GDM1 (cell line): ENCODE results near the gene GTPBP2.

ENCODE experiments used
- DNase-seq: peaks from one replicate; lab custom pipeline; 2025; lab: John Stamatoyannopoulos, UW

The GTPBP2 gene

DNA sequence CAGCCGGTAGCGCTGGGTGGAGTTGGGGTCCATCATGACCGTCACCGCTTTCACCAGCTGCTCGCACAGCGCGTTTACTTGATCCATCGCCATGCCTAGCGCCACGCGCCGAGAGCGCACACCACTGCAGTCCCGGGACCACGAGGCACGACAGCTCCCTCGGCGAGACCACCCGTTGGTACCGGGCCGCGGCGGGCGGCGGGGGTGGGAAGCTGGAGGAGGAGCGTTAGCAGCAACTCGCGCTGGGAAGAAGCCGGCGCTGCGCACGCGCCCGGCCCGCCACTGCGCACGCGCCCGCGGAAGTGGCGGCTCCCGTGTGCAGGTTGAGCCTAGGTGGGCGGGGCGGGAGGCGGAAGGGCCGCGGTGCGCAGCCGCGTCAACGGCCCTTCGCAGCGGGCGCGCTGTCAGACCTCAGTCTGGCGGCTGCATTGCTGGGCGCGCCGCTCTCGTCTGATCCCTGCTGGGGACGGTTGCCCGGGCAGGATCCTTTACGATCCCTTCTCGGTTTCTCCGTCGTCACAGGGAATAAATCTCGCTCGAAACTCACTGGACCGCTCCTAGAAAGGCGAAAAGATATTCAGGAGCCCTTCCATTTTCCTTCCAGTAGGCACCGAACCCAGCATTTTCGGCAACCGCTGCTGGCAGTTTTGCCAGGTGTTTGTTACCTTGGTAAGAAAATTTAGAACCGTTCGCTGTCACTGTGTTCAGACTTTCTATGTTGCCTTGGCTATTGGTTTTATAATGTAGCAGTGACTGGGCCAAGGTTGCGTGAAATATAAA, 53.1 kb downstream of the GTPBP2 start, which contains the start of the genes POLH and XPO5:
TSS of gene POLH (plus strand) at position 414 of the 780 bp plus-strand sequence. CDS start 6,135 bp downstream, outside the sequence.
TSS of gene XPO5 (minus strand) at position 267 of the 780 bp plus-strand sequence. CDS start at position 93, 174 bp downstream.
- DNase-seq, result peak; percentile 95

DNA sequence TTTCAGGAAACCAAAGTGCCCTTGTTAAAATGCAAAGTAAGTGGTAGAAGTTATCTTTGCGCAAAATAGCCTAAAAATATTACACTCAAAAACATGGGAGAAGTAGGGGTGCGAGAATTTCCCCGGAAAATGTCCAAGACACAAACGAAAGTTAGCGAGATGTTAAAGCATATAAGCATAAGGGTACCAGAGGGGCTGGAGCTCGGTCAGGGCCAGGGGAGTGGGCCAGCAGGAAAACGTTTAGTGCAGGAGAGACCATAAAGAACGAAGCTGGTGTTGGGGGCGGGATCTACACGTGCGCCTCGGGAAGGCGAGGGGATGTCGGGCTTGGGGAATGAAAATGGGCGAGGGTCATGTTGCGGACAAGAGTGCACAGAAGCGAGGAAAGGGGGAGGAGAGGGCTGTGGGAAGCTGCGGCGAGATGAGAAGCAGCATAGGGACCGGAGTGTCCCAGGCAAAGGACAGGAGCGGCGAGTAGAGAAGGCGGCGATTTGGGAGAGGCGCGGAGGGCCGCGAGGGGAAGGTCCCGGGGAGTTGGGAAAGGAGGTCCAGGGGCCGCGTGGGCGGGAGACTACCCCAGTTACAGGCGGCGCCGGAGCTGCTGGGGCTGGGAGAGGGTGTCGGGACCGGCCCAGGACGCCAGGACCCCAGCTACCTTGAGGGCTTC, 53.8 kb downstream of the GTPBP2 start:
- DNase-seq, result no peak

DNA sequence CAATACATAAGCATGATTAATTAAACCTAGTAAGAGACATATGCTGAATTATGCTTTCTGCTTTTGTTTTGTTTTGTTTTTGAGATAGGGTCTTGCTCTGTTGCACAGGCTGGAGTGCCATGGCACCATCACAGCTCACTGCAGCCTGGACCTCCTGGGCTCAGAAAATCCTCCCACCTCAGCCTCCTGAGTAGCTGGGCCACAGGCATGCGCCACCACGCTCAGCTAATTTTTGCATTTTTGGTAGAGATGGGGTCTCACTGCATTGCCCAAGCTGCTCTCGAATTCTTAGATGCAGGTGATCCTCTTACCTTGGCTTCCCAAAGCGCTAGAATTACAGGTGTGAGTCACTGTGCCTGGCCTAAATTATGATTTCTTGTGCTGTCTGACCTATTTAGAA, 57.0 kb downstream of the GTPBP2 start:
- no peak for DNase-seq

DNA sequence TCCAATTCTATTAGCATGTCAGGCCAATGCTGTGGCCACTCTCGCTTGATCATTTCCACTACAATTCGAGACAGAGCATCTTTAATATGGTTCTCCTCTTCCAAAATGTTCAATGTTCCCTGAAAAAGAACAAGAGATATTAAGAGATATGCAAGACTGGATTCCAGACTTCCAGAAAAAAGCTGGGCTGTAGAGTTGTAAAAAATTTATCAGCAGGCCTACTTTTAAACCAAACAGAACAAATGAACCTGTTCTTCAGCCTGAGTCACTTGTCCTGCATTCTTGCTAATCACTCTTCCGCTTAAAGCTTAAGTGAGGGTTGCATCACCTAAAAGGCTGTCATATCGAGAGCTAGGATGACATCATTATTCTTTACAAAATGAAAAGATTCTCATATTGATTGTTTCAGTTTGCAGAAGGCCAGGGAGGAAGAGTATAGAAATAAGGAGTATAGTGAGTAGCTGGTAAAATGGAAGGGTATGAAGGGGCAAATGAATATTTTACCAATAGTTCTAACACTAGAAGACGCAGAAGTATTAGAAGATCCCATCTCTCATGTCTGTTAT, 58.1 kb downstream of the GTPBP2 start:
- no peak for DNase-seq
